ENCODE data around the gene MAP3K2.

MAP3K2 gene

DNA sequence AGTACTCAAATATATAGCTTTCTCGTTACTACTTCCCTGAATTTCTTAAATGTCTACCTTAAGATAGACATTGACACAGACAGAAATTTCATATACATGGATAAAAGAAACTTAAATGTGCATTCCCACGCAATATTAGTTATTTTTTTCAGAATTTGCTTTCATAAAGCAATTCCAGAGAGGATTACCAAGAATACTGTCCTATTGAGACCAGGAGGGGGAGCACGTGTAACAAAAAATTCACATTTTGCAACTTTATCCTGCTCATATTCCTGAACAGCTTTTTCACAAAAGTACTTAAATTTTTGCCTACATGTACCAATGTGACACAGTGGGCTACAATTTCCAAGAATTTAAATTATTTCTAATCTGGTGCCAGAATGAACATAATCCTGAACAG is 63.1 kb downstream of the MAP3K2 start:
- peak; percentile 77 for TF ChIP-seq CTCF (IDR thresholded peaks at IDR 0.05; ENCODE audit: low read depth, low read length, poor library complexity, severe bottlenecking)
- TF ChIP-seq EZH2phosphoT487 (IDR thresholded peaks at IDR 0.05; ENCODE audit: borderline replicate concordance, low read length), result no peak
- Histone ChIP-seq H3K4me3 (ENCODE audit: low read length) (no peak overlapping the region), H3K36me3 (ENCODE audit: control insufficient read depth, low read length) (peaks cover 48% of the 10 kb centered on the region), H3K27ac (ENCODE audit: low read depth, low read length) (no peak overlapping the region), H3K9me3 (ENCODE audit: control insufficient read depth, insufficient read depth, low read length) (no peaks in the 10 kb centered on the region), H3F3A (ENCODE audit: control insufficient read depth, insufficient read depth) (peaks cover 3% of the 10 kb centered on the region; the same call in 1 of the 2 replicates), H3K9me2 (replicated peaks; ENCODE audit: control insufficient read depth, low read length) (no peaks in the 10 kb centered on the region), H3K4me1 (ENCODE audit: control insufficient read depth, low read length) (no peaks in the 10 kb centered on the region), H4K20me1 (ENCODE audit: control insufficient read depth, insufficient read depth, low read depth, low read length) (no peaks in the 10 kb centered on the region), H3K27me3 (ENCODE audit: control insufficient read depth, low read length) (no peaks in the 10 kb centered on the region), H3K4me2 (ENCODE audit: low read length) (no peak overlapping the region), H3K79me2 (ENCODE audit: control insufficient read depth, low read length) (no peaks in the 10 kb centered on the region)

DNA sequence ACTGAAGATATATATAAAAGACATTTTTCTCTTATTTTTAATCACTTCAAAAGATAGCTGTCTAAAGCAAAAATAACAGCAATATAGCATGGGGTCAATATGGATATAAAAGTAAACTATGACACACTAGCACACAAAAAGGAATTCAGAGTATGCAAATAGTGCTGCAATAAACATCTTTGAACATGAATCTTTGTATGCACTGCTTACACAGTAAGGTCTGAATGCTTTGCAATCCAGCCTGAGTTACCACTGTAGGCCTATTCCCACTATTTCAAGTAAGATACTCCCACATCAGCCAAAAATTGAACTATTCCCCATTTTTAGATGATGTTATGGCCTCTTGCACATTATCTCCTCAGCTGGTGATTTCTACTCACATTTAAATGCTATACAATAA is 66.5 kb downstream of the MAP3K2 start:
- no peaks in the 10 kb centered on the region for H3F3A ChIP-seq (ENCODE audit: control insufficient read depth, insufficient read depth)
- no peak overlapping the region for H3K4me3 ChIP-seq (ENCODE audit: low read length)
- H4K20me1 ChIP-seq (ENCODE audit: control insufficient read depth, insufficient read depth, low read depth, low read length), result no peaks in the 10 kb centered on the region
- H3K27me3 ChIP-seq (ENCODE audit: control insufficient read depth, low read length), result no peaks in the 10 kb centered on the region
- H3K4me2 ChIP-seq (ENCODE audit: low read length), result no peak overlapping the region
- H3K9me3 ChIP-seq (ENCODE audit: control insufficient read depth, insufficient read depth, low read length), result no peaks in the 10 kb centered on the region
- H3K9me2 ChIP-seq (replicated peaks; ENCODE audit: control insufficient read depth, low read length), result no peaks in the 10 kb centered on the region
- no peak overlapping the region for H3K27ac ChIP-seq (ENCODE audit: low read depth, low read length)
- H3K36me3 ChIP-seq (ENCODE audit: control insufficient read depth, low read length), result peaks cover 60% of the 10 kb centered on the region
- H3K4me1 ChIP-seq (ENCODE audit: control insufficient read depth, low read length), result no peaks in the 10 kb centered on the region
- no peak for TF ChIP-seq EZH2phosphoT487 (IDR thresholded peaks at IDR 0.05; ENCODE audit: borderline replicate concordance, low read length)
- TF ChIP-seq CTCF (IDR thresholded peaks at IDR 0.05; ENCODE audit: low read depth, low read length, poor library complexity, severe bottlenecking), result no peak
- no peaks in the 10 kb centered on the region for H3K79me2 ChIP-seq (ENCODE audit: control insufficient read depth, low read length)

DNA sequence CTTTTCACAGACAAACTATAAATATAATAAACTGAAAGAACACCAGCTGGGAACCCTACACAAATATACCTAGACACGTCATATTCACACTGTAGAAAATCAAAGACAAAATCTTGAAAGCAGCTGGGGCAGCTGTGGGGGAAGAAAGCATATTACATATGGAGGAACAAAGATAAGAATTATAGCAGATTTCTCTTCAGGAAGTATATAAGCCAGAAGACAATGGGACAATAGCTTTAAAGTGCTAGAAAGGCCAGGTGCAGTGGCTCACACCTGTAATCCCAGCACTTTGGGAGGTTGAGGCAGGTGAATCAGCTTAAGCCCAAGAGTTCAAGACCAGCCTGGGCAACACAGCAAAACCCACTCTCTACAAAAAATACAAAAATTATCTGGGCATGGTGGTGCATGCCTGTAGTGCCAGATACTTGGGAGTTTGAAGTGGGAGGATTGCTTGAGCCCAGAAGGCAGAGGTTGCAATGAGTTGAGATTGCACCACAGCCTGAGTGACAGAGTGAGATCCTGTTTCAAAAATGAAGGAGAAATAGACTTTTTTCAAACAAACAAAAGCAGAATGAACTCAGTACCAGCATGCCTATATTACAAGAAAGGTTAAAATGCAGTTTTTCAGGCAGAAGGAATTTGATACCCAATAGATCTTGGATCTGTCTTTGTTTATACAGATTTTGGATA is 67.0 kb downstream of the MAP3K2 start:
- Histone ChIP-seq H3K79me2 (ENCODE audit: control insufficient read depth, low read length) (no peaks in the 10 kb centered on the region), H3K36me3 (ENCODE audit: control insufficient read depth, low read length) (peaks cover 62% of the 10 kb centered on the region)

More for the DNA sequence above, 67.0 kb downstream of the MAP3K2 start:
- H3K4me1 ChIP-seq (ENCODE audit: control insufficient read depth, low read length), result no peaks in the 10 kb centered on the region
- TF ChIP-seq EZH2phosphoT487 (IDR thresholded peaks at IDR 0.05; ENCODE audit: borderline replicate concordance, low read length), result no peak
- no peak for TF ChIP-seq CTCF (IDR thresholded peaks at IDR 0.05; ENCODE audit: low read depth, low read length, poor library complexity, severe bottlenecking)
- H3K4me3 ChIP-seq (ENCODE audit: low read length), result no peak overlapping the region
- no peak overlapping the region for H3K27ac ChIP-seq (ENCODE audit: low read depth, low read length)
- no peaks in the 10 kb centered on the region for H3K9me2 ChIP-seq (replicated peaks; ENCODE audit: control insufficient read depth, low read length)
- H3K27me3 ChIP-seq (ENCODE audit: control insufficient read depth, low read length), result no peaks in the 10 kb centered on the region
- no peaks in the 10 kb centered on the region for H4K20me1 ChIP-seq (ENCODE audit: control insufficient read depth, insufficient read depth, low read depth, low read length)
- no peaks in the 10 kb centered on the region for H3K9me3 ChIP-seq (ENCODE audit: control insufficient read depth, insufficient read depth, low read length)
- H3K4me2 ChIP-seq (ENCODE audit: low read length), result no peak overlapping the region
- H3F3A ChIP-seq (ENCODE audit: control insufficient read depth, insufficient read depth), result no peaks in the 10 kb centered on the region
